HEK293 (cell line): Measurements from ENCODE around the gene RFPL2.
"Not testable (repeated sequence)": the region's sequence is repeated elsewhere in the genome, so short reads cannot be mapped to it uniquely, and the experiment has no call there.

Source experiments
- CTCF ChIA-PET: fragments of 350-600 bp; formaldehyde crosslinking; extraction: SDS; loops from one replicate; lab custom pipeline; 2021; ENCODE audit warnings: antibody characterized with exemption; lab: Yijun Ruan, JAX
- POLR2A ChIA-PET: fragments of 300-600 bp; formaldehyde crosslinking; extraction: SDS; loops from one replicate; lab custom pipeline; 2020; ENCODE audit warnings: antibody characterized with exemption, inconsistent platforms; lab: Yijun Ruan, JAX
- H3K27ac ChIP-seq: fragments of 200-500 bp; sonication (Bioruptor generic); 2 replicates; pipeline ENCODE4 v1.5.1; 2014; ENCODE audit warnings: low read depth, low read length, control low read depth, inconsistent platforms; ENCODE audit errors: extremely low read depth
- H3K36me3 ChIP-seq, 2 experiments: fragments of 200-500 bp in 1 of 2; sonication (Bioruptor generic) in 1 of 2; 1 replicate in 1 of 2; 2 replicates in 1 of 2; pipeline ENCODE4 v1.5.1; 2014 to 2017; ENCODE audit warnings: inconsistent platforms in 2 of 2, low read length in 2 of 2; ENCODE audit not compliant: control insufficient read depth in 2 of 2, insufficient read depth in 1 of 2
- H3K4me1 ChIP-seq: fragments of 200-500 bp; sonication (Bioruptor generic); 2 replicates; pipeline ENCODE4 v1.5.1; 2014; ENCODE audit warnings: mild to moderate bottlenecking, low read length, inconsistent platforms; ENCODE audit not compliant: control insufficient read depth, insufficient read depth
- H3K4me3 ChIP-seq: 2 replicates; pipeline ENCODE4 v1.5.1; 2011; ENCODE audit warnings: low read depth, mild to moderate bottlenecking, control low read depth, low read length, moderate library complexity
- H3K9me3 ChIP-seq: fragments of 200-500 bp; sonication (Bioruptor generic); 2 replicates; pipeline ENCODE4 v1.5.1; 2014; ENCODE audit warnings: low read depth, low read length, inconsistent platforms; ENCODE audit not compliant: control insufficient read depth, insufficient read depth
- MEIS1 ChIP-seq: sonication (generic); formaldehyde crosslinking; IDR thresholded peaks from 2 replicates; pipeline ENCODE4 v1.8.1; 2022; ENCODE audit warnings: missing genetic modification reagents, mild to moderate bottlenecking, borderline replicate concordance
- SALL2 ChIP-seq: fragments of 450-650 bp; formaldehyde crosslinking; IDR thresholded peaks from 2 replicates; pipeline ENCODE4 v1.5.0; 2017; ENCODE audit warnings: missing biosample characterization, mild to moderate bottlenecking, missing genetic modification characterization, borderline replicate concordance
- ZNF654 ChIP-seq: fragments of 450-650 bp; formaldehyde crosslinking; IDR thresholded peaks from 2 replicates; pipeline ENCODE4 v1.5.1; 2016; ENCODE audit warnings: low read depth, missing biosample characterization, missing genetic modification characterization
- ZNF843 ChIP-seq: fragments of 450-650 bp; formaldehyde crosslinking; IDR thresholded peaks from 2 replicates; pipeline ENCODE4 v1.5.1; 2016; ENCODE audit warnings: missing biosample characterization, missing genetic modification characterization
- TF ChIP-seq, protein P1 (sequence below): fragments of 450-650 bp; formaldehyde crosslinking; IDR thresholded peaks from 2 replicates; pipeline ENCODE4 v1.5.1; 2017; ENCODE audit warnings: missing biosample characterization, missing genetic modification characterization
- TF ChIP-seq, protein P2 (sequence below): fragments of 450-650 bp; formaldehyde crosslinking; IDR thresholded peaks from 2 replicates; pipeline ENCODE4 v1.5.1; 2016; ENCODE audit warnings: missing biosample characterization, missing genetic modification characterization
- TF ChIP-seq, protein P3 (sequence below): fragments of 450-650 bp; formaldehyde crosslinking; IDR thresholded peaks from 2 replicates; pipeline ENCODE4 v1.5.1; 2016; ENCODE audit warnings: missing biosample characterization, missing genetic modification characterization

RFPL2 gene

DNA sequence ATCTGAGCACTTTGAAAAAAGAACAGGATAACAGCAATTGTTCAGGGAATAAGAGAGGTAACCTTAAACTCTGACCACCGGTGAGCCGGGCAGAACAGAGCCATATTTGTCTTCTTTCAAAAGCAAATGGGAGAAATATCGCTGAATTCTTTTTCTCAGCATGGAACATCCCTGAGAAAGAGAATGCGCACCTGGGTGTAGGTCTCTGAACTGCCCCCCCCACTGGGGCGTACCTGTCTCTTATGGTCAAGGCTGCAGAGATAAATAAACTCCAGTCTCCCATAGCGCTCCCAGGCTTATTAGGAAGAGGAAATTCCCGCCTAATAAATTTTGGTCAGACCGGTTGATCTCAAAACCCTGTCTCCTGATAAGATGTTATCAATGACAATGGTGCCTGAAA, 57.7 kb downstream of the RFPL2 start:
- H3K4me3 ChIP-seq, H3K9me3 ChIP-seq, POLR2A ChIA-PET, H3K4me1 ChIP-seq, H3K27ac ChIP-seq, H3K36me3 ChIP-seq: not testable (repeated sequence)
- CTCF ChIA-PET, result interaction anchor here (0.6 kb wide), 1 partner anchor 382 kb away, joined by 4 read pairs; no protein-coding TSS in a partner anchor

DNA sequence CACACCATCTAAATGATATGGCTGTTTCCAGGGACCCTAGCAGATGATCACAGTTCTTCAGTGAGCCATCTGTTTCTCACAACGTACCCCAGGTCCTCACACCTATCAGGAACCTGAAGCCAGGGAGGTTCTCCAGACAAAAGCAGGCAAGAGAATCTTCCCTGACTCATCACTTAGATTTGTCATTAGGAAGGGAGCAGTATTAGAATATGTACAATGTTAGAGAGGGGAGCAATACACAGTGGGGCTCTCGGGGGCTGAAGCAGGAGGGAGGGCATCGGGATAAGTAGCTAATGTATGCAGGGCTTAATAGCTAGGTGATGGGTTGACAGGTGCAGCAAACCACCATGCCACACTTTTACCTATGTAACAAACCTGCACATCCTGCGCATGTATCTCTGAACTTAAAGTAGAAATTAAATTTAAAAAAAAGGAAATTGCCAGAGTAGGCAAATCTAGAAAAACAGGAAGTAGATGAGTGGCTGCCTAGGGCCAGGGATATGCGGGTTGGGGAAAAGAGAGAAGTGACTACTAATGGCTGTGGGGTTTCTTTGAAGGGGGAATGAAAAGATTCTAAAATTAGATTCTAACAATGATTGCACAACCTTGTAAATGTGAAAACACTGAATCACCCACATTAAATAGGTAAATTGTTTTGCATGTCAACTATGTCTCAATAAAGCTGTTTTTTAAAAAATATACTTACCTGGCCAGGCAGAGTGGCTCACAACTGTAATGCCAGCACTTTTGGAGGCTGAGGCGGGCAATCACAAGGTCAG, 60.2 kb downstream of the RFPL2 start:
- ChIA-PET CTCF (interaction anchor here (0.7 to 1.0 kb wide), 4 partner anchors 9 to 121 kb away, joined by 3 to 5 read pairs (median 4); no protein-coding TSS in a partner anchor), POLR2A (no interaction called here)
- no peak overlapping the region for H3K27ac ChIP-seq
- no peaks in the 10 kb centered on the region for H3K9me3 ChIP-seq
- no peaks in the 10 kb centered on the region for H3K4me1 ChIP-seq
- H3K4me3 ChIP-seq, result no peak overlapping the region
- no peaks in the 10 kb centered on the region for H3K36me3 ChIP-seq
- TF ChIP-seq SALL2 (tag by site-specific recombination), result no peak
- TF ChIP-seq, protein P1, sequence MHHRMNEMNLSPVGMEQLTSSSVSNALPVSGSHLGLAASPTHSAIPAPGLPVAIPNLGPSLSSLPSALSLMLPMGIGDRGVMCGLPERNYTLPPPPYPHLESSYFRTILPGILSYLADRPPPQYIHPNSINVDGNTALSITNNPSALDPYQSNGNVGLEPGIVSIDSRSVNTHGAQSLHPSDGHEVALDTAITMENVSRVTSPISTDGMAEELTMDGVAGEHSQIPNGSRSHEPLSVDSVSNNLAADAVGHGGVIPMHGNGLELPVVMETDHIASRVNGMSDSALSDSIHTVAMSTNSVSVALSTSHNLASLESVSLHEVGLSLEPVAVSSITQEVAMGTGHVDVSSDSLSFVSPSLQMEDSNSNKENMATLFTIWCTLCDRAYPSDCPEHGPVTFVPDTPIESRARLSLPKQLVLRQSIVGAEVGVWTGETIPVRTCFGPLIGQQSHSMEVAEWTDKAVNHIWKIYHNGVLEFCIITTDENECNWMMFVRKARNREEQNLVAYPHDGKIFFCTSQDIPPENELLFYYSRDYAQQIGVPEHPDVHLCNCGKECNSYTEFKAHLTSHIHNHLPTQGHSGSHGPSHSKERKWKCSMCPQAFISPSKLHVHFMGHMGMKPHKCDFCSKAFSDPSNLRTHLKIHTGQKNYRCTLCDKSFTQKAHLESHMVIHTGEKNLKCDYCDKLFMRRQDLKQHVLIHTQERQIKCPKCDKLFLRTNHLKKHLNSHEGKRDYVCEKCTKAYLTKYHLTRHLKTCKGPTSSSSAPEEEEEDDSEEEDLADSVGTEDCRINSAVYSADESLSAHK (tag by site-specific recombination), result peak; percentile 38; the same call in 1 of the 2 replicates

DNA sequence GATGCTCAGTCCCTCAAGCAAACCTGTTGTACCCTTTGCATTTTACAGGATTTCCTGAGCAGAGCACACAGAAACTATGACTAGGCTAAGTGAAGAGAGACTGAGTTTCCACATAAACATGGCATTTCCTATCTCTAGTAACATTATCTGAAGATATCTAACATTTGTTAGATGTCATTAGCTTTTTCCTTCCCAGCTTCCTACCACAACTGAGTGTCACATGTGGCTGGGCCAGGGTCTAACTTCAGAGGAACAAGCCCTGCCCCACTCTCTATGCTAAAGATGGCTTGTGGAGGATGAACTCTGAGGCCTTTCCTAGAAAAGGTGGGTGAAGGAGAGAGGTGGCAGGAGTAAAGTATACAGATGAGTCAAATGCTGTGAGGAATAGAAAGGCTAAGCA, 62.3 kb downstream of the RFPL2 start:
- H3K4me3 ChIP-seq, result no peak overlapping the region
- POLR2A ChIA-PET, result no interaction called here
- H3K9me3 ChIP-seq, result no peaks in the 10 kb centered on the region
- H3K4me1 ChIP-seq, result no peaks in the 10 kb centered on the region
- CTCF ChIA-PET, result interaction anchor here (0.6 to 2.1 kb wide), 6 partner anchors 9 to 123 kb away, joined by 3 to 7 read pairs (median 3); no protein-coding TSS in a partner anchor
- H3K36me3 ChIP-seq, result no peaks in the 10 kb centered on the region
- H3K27ac ChIP-seq, result no peak overlapping the region
- TF ChIP-seq ZNF843 (no peak), MEIS1 (CRISPR knock-in tag) (no peak)
- TF ChIP-seq, protein P2, sequence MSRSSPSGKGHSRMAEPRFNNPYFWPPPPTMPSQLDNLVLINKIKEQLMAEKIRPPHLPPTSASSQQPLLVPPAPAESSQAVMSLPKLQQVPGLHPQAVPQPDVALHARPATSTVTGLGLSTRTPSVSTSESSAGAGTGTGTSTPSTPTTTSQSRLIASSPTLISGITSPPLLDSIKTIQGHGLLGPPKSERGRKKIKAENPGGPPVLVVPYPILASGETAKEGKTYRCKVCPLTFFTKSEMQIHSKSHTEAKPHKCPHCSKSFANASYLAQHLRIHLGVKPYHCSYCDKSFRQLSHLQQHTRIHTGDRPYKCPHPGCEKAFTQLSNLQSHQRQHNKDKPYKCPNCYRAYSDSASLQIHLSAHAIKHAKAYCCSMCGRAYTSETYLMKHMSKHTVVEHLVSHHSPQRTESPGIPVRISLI (tag by site-specific recombination), result no peak
- TF ChIP-seq, protein P3, sequence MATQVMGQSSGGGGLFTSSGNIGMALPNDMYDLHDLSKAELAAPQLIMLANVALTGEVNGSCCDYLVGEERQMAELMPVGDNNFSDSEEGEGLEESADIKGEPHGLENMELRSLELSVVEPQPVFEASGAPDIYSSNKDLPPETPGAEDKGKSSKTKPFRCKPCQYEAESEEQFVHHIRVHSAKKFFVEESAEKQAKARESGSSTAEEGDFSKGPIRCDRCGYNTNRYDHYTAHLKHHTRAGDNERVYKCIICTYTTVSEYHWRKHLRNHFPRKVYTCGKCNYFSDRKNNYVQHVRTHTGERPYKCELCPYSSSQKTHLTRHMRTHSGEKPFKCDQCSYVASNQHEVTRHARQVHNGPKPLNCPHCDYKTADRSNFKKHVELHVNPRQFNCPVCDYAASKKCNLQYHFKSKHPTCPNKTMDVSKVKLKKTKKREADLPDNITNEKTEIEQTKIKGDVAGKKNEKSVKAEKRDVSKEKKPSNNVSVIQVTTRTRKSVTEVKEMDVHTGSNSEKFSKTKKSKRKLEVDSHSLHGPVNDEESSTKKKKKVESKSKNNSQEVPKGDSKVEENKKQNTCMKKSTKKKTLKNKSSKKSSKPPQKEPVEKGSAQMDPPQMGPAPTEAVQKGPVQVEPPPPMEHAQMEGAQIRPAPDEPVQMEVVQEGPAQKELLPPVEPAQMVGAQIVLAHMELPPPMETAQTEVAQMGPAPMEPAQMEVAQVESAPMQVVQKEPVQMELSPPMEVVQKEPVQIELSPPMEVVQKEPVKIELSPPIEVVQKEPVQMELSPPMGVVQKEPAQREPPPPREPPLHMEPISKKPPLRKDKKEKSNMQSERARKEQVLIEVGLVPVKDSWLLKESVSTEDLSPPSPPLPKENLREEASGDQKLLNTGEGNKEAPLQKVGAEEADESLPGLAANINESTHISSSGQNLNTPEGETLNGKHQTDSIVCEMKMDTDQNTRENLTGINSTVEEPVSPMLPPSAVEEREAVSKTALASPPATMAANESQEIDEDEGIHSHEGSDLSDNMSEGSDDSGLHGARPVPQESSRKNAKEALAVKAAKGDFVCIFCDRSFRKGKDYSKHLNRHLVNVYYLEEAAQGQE, result no peak

DNA sequence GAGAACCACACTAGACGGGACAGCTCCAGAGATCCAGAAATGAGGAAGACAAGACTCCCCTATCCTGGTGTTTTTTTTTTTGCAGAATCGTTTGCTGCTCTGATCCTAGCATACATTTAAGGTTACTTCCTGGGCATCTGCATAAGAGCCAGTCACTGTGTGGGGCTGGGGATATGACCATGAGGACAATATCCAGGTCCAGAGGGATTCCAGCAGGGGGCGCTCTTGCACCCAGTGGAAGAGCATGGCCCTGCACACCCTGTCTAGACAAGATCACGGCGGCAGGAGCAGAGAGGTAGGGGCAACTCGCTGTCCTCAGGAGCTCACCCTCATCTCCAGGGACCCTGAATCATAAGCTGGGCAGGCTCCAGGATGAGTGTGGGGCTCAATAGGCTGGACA, 64.2 kb downstream of the RFPL2 start:
- CTCF ChIA-PET, result interaction anchor here (0.6 to 2.2 kb wide), 10 partner anchors 10 to 535 kb away, joined by 3 to 14 read pairs (median 5); partner anchors contain the start of gene C22orf42
- H3K36me3 ChIP-seq, H3K4me3 ChIP-seq, POLR2A ChIA-PET, H3K4me1 ChIP-seq, H3K9me3 ChIP-seq, H3K27ac ChIP-seq: not testable (repeated sequence)
- peak; percentile 40 for TF ChIP-seq ZNF654 (tag by site-specific recombination)
